Subcutaneous adipose tissue (tissue), 4 donors: Measurements from ENCODE around the gene CDH22. TPM values are rescaled to one million over a fixed set of nuclear protein-coding genes. Genes with fewer than 3 reads are reported as not detected.

Source experiments
- total RNA-seq, 4 donors: library from RNA; depleted of rRNA; stranded (reverse); fragments of >200 nt; gene quantifications; one replicate each; pipeline ENCODE4 v1.1.0, GENCODE V29; 2016
- TF ChIP-seq, protein P1 (sequence below): fragments of 450-650 bp; IDR thresholded peaks from one replicate; pipeline ENCODE4 v1.5.1; 2016; ENCODE audit warnings: low read depth, mild to moderate bottlenecking, control low read depth, antibody characterized with exemption, moderate library complexity

CDH22 gene
- total RNA-seq, 4 donors from 2014 or later = not detected

DNA sequence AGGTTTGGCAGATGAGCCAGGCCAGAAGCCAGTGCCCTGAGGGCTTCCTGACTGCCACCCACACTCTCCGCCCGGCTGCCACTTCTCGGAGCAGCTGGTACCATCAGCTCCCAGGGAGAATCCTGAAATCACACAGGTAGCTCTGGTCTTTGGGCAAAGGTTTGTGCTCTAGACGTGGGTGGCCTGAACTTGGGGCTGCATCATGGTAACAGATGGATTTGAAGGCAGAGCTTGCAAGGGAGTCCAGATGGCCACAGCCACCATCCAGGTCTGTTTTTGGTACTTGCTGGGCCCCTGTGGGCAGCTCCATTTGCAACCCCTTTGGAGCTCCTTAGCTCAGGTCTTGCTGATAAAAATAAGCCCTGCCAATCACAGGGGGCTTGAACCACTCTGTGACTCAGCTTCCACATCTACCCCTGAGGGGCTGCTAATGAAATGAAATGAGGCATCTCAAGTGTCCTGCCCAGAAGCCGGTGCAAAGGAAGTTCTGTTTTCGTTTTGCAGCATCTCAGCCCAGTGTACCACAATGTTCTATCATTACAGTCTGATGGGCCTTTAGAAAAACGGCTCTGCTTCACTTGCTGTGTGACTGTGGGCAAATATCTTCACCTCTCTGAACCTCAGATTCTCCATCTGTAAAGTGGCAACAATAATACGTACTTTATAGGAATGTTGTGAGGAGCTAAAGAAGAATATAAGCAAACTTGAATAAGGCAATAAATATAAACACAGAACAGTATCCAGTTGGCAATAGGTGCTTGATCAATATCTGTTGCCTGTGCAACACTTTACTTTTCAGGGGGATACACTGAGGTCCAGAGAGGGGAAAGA lies 25.1 kb upstream of the CDH22 start:
- TF ChIP-seq, protein P1, sequence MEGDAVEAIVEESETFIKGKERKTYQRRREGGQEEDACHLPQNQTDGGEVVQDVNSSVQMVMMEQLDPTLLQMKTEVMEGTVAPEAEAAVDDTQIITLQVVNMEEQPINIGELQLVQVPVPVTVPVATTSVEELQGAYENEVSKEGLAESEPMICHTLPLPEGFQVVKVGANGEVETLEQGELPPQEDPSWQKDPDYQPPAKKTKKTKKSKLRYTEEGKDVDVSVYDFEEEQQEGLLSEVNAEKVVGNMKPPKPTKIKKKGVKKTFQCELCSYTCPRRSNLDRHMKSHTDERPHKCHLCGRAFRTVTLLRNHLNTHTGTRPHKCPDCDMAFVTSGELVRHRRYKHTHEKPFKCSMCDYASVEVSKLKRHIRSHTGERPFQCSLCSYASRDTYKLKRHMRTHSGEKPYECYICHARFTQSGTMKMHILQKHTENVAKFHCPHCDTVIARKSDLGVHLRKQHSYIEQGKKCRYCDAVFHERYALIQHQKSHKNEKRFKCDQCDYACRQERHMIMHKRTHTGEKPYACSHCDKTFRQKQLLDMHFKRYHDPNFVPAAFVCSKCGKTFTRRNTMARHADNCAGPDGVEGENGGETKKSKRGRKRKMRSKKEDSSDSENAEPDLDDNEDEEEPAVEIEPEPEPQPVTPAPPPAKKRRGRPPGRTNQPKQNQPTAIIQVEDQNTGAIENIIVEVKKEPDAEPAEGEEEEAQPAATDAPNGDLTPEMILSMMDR = no peak

DNA sequence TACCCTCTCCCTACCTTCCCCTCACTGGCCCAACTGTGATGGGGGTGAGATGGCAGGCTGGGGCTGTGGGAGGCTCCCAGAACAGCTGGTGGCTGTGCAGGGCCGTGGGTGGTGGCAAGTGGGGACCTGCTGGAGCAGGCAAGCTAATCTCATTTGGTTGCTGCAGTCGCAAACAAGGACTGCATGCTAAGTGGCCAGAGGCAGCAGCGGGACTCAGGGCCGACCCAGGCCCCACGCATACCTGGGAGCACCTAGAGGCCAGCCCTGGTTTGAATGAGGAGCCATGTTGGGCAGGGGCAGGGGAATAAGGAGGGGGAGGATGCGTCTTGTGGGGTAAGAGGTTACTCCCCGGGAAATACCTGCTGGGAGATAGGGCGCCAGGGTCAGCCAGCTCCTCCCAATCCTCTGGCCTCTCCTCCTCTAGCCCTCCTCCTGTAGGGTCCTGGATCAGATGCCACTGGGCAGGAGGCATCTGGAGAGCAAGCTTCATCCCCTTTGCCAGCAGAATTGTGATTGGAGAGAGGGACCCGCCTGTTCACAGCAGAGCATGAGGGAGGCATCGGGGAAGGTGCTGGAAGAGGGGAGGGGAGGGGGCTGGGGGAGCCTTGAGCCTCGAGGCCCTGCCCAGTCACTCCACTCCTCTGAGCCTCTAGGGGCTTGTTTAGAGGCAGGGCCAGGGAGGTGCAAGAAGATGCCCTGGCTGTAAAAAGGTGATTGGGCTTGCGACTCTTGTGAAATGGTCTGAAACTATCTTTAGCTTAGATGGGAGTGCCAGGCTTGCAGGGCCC lies 24.3 kb upstream of the CDH22 start:
- TF ChIP-seq, protein P1 = no peak

- TF ChIP-seq, protein P1 = no peak
These were observed 23.5 kb upstream of the CDH22 start for GRCh38 chr20:46331611-46332361.

- TF ChIP-seq, protein P1 = no peak
These were observed 22.6 kb upstream of the CDH22 start for GRCh38 chr20:46330831-46331371.

DNA sequence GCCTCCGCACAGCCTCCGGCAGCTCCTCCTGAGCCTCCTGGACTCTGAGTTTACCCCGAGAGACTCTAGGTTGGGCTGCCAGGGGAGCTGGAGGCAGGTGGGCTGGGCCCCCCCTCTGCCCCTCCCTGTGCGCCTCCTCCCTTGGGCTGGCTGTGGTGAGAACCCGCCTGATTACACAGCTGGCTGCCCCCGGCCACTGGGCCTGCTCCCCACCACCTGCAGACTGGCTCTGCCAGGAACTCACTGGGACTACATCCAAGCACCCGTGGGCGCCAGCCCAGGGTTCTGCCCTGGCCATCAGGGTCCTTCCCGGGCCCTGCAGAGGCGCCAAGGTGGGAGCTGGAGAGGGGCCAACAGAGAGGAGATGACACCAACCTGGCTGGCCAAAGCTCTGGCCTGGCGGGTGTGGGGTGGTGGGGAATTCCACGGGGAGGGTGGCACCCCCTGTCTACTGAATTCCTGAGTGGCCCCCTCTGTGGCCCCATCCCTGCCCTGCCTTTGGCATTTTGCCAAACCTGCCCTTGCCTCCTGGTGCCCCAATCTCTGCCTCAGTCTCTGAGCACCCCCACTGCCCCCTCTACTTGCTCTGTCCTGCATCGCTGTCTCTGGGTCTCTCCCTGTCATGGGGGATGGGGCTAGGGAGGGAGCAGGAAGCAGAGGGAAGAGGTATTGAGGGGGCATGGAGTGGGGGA lies 21.9 kb upstream of the CDH22 start:
- TF ChIP-seq, protein P1 = no peak

DNA sequence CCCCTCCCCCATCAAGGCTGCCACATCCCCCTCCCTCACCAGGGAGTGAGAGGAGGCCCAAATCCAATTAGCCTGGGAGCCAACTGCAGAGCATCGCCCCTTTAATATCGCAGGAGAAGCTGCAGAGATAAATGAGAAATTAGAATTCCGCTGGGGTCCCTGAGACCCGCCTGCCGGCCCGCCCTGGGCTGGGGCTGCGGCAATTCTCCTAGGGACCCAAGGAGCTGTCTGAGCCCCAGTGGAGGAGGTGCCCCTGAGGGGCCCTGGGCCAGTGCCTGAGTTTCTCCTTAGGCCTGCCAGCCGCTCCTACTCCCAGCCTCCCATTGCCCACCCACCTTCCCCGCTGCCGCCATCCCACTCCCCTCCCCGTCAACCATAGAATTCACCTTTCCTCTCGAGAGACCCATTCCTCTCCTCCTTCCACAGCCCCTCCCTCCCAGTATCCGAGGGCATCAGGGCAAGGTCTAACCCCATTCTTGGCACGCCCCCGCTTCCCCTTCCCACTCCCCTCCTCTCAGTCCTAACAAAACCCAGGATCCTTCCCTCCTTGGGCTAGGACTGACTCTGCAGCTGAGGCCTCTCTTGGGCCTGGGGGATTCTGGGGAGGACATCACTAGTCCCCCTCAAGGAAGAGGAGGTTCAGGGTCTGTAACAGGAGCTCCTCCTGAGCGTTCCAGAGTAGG lies 20.0 kb upstream of the CDH22 start:
- TF ChIP-seq, protein P1 = no peak
